Central memory CD8-positive, alpha-beta T cell (primary cell): ENCODE data around the gene YARS1.
A peak's percentile ranks its signal among the peaks of the same experiment; 100 is the strongest.
"Not testable (repeated sequence)": the region's sequence is repeated elsewhere in the genome, so short reads cannot be mapped to it uniquely, and the experiment has no call there.

Experiments
- ATAC-seq: fragments of 150-1000 bp; cut with Tn5 transposase; replicated peaks from 2 replicates; pipeline ENCODE4 v1.10.0; 2022; ENCODE audit warnings: mild to moderate bottlenecking, moderate FRiP score, moderate number of reproducible peaks; ENCODE audit not compliant: poor library complexity, severe bottlenecking; ENCODE audit errors: extremely low read depth
- DNase-seq, 2 donors: peaks; one replicate each; pipeline ENCODE4 v3.0.0; 2021; ENCODE audit warnings: low spot score in 2 of 2
- H3K27ac Mint-ChIP-seq: one replicate; pipeline ENCODE4 v1.8.0; 2022; ENCODE audit warnings: low read depth, mild to moderate bottlenecking, moderate library complexity, mixed read lengths
- H3K27me3 Mint-ChIP-seq: one replicate; pipeline ENCODE4 v1.8.0; 2022; ENCODE audit warnings: mixed read lengths
- H3K36me3 Mint-ChIP-seq: one replicate; pipeline ENCODE4 v1.8.0; 2022; ENCODE audit warnings: mild to moderate bottlenecking, moderate library complexity, mixed read lengths; ENCODE audit not compliant: insufficient read depth
- H3K4me1 Mint-ChIP-seq: one replicate; pipeline ENCODE4 v1.8.0; 2022; ENCODE audit warnings: mixed read lengths
- H3K4me3 Mint-ChIP-seq: one replicate; pipeline ENCODE4 v1.8.0; 2022; ENCODE audit warnings: mild to moderate bottlenecking, moderate library complexity, mixed read lengths
- H3K9me3 Mint-ChIP-seq: one replicate; pipeline ENCODE4 v1.8.0; 2022; ENCODE audit warnings: mixed read lengths

YARS1 gene

DNA sequence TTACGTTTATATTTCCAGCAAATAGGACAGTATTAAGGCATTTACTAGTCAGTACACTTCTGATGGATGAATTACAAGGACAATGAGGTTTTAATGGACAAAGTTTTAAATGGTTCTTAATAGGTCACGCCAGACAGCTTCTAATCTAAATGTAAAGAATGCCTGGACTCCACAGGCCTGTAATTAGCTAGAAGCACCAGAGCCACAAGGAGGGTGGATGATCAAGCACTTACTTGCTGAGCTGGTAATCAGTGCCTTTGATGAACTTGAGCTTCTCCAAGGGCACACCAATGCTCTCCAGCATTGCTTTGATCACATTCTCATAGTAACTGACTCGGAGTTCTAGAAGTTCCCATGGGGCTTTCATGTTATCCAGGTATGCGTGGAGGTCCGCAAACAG, 6.8 kb downstream of the YARS1 start:
- Mint-ChIP-seq H3K4me1 (peaks cover 40% of the 10 kb centered on the region), H3K27me3 (no peaks in the 10 kb centered on the region), H3K27ac (no peak overlapping the region), H3K9me3 (no peaks in the 10 kb centered on the region), H3K4me3 (no peak overlapping the region), H3K36me3 (peaks cover 35% of the 10 kb centered on the region)
- ATAC-seq, result no peak
- no peak for DNase-seq

DNA sequence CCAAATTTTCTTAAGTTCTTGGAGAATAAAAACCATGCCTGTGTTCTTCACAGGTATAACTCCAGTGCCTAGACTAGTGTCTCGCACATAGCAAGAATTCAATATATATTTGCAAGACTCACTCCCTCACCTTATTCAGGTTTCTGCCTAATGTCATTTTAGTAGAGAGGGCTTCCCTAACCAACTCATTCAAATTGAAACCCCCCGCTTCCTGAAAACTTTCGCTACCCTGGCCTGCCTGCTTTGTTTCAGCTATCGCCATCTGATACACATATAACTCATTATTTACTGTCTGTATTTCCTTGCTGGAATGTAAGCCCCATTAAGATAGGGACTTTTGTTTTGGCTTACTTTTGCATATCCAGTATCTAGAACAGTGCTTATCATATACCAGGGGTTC, 8.6 kb downstream of the YARS1 start:
- Mint-ChIP-seq H3K27ac (peak overlapping the region; percentile 39), H3K4me3 (no peak overlapping the region), H3K4me1 (peaks cover 30% of the 10 kb centered on the region), H3K27me3 (no peaks in the 10 kb centered on the region), H3K9me3 (no peaks in the 10 kb centered on the region), H3K36me3 (peaks cover 31% of the 10 kb centered on the region)
- no peak for ATAC-seq
- DNase-seq, result no peak

DNA sequence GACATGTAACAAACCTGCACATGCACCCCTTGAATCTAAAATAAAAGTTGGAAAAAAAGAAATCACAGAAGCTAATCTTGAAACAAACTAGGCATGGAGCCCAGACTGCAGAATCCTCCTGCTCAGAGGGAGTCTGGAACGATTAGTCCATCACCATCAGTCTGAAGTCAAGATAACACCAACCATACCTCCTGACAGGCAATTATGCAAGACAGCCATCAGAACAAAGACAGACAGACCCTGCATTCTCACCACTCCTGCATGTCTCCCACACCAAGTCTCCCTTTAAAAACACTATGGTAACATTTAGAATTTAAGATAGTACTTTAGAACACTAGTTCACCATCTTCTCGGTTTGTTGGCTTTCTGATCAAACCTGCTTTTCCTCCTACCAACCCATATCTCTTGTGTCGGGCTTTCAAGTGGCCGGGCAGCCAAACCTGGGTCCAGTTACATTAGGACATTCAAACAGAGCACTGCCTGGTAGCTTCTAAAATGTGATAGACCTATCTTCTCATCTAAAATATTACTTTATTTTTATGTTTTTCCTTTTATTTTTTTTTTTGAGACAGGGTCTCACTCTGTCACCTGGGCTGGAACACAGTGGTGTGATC, 10.1 kb downstream of the YARS1 start:
- H3K4me1 Mint-ChIP-seq, result peaks cover 21% of the 10 kb centered on the region
- DNase-seq (no peak), ATAC-seq (no peak)
- H3K27me3 Mint-ChIP-seq, result no peaks in the 10 kb centered on the region
- no peak overlapping the region for H3K4me3 Mint-ChIP-seq
- no peaks in the 10 kb centered on the region for H3K9me3 Mint-ChIP-seq
- H3K36me3 Mint-ChIP-seq, result peaks cover 34% of the 10 kb centered on the region
- H3K27ac Mint-ChIP-seq, result peak overlapping the region; percentile 46

DNA sequence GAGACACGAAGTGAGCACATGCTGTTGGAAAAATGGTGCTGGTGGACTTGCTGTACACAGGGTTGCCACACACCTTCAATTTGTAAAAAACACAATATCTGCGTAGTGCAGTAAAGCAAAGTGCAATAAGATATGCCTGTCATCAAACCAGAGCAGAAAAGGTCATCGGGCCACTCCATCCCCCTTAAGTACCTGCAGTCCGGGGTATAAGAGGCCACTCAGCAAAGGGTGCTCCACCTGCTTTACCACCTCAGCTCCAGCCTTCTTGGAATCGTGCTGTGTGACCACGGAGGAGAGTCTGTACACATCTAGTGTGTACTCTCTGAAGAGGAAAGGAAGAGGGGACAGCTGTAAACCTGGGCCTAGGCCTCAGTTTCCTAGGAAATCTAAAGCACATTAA, 10.9 kb downstream of the YARS1 start:
- no peak for DNase-seq
- Mint-ChIP-seq H3K36me3 (peaks cover 38% of the 10 kb centered on the region), H3K9me3 (no peaks in the 10 kb centered on the region), H3K4me3 (no peak overlapping the region), H3K27ac (no peak overlapping the region), H3K27me3 (no peaks in the 10 kb centered on the region), H3K4me1 (peaks cover 25% of the 10 kb centered on the region)
- no peak for ATAC-seq

DNA sequence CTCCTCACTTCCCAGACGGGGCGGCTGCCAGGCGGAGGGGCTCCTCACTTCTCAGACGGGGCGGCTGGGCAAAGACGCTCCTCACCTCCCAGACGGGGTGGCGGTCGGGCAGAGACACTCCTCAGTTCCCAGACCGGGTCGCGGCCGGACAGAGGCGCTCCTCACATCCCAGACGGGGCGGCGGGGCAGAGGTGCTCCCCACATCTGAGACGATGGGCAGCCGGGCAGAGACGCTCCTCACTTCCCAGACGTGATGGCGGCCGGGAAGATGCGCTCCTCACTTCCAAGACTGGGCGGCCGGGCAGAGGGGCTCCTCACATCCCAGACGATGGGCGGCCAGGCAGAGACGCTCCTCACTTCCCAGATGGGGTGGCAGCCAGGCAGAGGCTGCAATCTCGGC, 12.7 kb downstream of the YARS1 start:
- peaks cover 26% of the 10 kb centered on the region for H3K4me1 Mint-ChIP-seq
- DNase-seq, ATAC-seq, H3K27me3 Mint-ChIP-seq, H3K9me3 Mint-ChIP-seq, H3K4me3 Mint-ChIP-seq: not testable (repeated sequence)
- H3K36me3 Mint-ChIP-seq, result peaks cover 36% of the 10 kb centered on the region
- H3K27ac Mint-ChIP-seq, result peak overlapping the region; percentile 16

DNA sequence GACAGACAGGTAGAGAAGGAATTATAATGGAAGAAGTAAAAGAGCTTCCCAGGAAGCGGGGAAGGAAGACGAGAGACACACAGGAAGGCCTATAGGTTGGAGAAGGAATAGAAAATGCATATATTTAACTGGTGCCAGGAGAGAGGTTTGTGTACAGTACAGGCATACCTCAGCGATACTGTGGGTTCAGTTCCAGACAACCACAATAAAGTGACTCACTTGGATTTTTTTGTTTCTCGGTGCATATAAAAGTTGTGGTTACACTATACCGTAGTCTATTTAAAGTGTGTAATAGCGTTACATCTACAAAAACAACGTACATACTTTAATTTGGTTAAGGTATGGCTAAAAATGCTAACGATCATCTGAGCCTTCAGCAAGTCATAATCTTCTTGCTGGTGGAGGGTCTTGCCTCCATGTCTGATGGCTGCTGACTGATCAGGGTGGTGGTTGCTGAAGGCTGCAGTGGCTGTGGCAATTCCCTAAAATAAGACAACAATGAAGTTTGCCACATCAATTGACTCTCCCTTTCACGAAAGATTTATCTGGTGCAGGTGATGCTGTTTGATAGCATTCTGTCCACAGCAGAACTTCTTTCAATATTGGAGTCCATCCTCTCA, 16.0 kb downstream of the YARS1 start:
- Mint-ChIP-seq H3K27me3 (no peaks in the 10 kb centered on the region), H3K27ac (peak overlapping the region; percentile 84), H3K4me3 (peak overlapping the region; percentile 47), H3K36me3 (peaks cover 33% of the 10 kb centered on the region), H3K4me1 (peaks cover 42% of the 10 kb centered on the region), H3K9me3 (no peaks in the 10 kb centered on the region)
- ATAC-seq, result peak; percentile 72
- peak in 1 of 2 donors; percentile 61 for DNase-seq

DNA sequence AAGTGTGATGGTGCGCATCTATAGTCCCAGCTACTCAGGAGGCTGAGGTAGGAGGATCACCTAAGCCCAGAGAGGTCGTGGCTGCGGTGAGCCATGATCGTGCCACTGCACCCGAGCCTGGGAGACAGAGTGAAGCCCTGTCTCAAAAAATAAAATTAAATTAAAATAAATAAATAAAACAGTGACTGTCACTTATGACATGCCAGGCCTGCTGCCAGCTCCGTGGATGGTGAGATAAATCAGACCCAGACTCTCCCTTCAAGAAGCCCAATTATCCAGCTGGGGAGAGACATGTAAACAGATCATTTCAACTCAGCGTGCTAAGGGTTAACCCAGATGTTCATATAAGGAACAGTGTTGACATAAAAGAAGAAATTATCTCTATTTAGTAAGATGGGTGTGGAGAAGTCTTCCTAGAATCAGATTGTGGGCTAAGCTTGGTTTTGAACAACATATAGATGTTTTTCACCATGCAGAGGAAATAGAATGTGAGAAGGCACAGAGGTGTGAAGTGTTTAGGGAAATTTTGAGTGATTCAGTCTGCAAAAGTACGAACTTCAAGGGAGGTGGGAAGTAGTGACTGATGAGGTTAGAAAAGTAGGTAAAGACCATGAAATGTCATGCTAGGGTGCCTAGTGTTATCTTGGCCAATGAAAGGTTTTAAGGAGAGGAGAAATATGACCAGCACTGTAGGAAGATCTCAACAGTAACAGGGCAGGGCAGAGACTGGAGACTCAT, 18.3 kb downstream of the YARS1 start:
- DNase-seq, result peak in 1 of 2 donors; percentile 43
- H3K4me1 Mint-ChIP-seq, result peaks cover 44% of the 10 kb centered on the region
- peak; percentile 81 for ATAC-seq
- peak overlapping the region; percentile 89 for H3K27ac Mint-ChIP-seq
- no peaks in the 10 kb centered on the region for H3K9me3 Mint-ChIP-seq
- peaks cover 39% of the 10 kb centered on the region for H3K36me3 Mint-ChIP-seq
- H3K27me3 Mint-ChIP-seq, result no peaks in the 10 kb centered on the region
- peak overlapping the region; percentile 68 for H3K4me3 Mint-ChIP-seq

DNA sequence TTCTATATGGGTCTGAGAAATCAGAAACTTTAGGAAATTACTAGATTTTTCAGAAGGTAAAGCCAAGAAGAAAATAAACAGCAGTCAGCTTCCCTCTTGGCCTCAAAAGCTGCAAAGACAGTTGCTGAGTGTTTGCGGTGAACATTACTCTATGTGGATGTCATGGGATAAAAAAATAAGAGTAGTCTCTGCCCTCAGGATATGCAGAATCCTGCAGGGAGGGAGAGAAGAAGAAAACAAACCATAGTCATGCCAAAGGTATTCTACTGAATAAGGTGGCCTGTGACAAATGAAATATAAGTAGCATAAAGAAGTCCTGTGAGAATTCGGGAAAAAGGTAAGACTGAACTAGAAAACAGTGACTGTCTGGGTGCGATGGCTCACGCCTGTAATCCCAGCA, 19.0 kb downstream of the YARS1 start:
- peaks cover 37% of the 10 kb centered on the region for H3K36me3 Mint-ChIP-seq
- DNase-seq, result no peak
- H3K4me3 Mint-ChIP-seq, result peak overlapping the region; percentile 68
- H3K27ac Mint-ChIP-seq, result peak overlapping the region; percentile 89
- peaks cover 49% of the 10 kb centered on the region for H3K4me1 Mint-ChIP-seq
- H3K27me3 Mint-ChIP-seq, result no peaks in the 10 kb centered on the region
- ATAC-seq, result no peak
- H3K9me3 Mint-ChIP-seq, result no peaks in the 10 kb centered on the region

DNA sequence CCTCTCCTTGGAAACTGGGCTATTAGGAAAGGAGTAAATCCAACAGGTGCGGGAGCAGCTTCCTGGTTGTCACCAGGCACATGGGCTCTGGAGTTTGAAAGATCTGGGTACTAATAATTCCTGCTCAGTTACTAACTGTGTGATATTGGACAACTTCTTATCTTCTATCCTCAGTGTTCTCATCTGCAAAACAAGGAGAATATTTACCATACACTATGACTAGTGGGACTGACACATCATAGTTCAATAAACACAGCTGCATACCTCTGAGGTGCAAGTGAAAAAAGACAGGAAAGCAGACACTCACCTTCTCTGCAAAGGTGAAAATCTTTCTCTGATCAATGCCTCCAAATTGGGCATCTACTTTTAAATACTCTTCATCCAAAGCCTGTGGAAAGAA, 19.7 kb downstream of the YARS1 start:
- H3K27ac Mint-ChIP-seq, result peak overlapping the region; percentile 89
- H3K9me3 Mint-ChIP-seq, result no peaks in the 10 kb centered on the region
- no peak for ATAC-seq
- no peaks in the 10 kb centered on the region for H3K27me3 Mint-ChIP-seq
- peaks cover 38% of the 10 kb centered on the region for H3K36me3 Mint-ChIP-seq
- no peak for DNase-seq
- H3K4me1 Mint-ChIP-seq, result peaks cover 55% of the 10 kb centered on the region
- no peak overlapping the region for H3K4me3 Mint-ChIP-seq

DNA sequence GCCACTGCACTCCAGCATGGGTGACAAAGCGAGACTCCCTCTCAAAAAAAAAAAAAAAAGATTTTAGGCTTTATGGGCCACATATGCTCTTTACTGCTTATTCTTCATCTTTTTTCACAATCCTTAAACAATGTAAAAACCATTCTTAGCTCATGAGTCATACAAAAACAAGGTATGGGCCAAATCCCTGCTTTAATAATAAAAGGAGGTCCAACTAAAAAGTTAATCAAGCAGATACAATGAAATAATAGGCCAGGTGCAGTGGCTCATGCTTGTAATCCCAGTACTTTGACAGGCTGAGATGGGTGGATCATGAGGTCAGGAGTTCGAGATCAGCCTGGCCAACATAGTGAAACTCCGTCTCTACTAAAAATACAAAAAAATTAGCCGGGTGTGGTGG, 21.4 kb downstream of the YARS1 start:
- not testable (repeated sequence) for H3K27ac Mint-ChIP-seq

DNA sequence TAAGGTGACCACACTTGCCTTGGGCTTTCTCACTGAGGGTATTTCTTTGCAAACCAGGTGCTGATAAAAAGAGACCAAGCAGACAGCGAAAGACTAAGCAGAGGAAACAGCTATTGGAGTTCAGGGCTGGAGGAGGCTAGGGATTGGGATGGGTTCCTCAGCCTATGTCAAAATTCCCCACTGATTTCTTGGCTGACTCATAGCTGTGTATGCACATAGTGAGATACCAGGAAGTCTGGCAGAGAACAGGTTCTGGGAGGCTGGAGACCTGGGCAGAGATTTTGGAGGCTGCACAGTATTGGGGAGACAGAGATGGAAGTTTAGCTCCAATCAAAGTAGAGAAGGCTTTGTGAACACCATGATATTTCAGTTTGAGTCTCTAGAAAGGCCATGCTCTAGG, 25.3 kb downstream of the YARS1 start:
- DNase-seq, result no peak
- peak overlapping the region; percentile 90 for H3K27ac Mint-ChIP-seq
- H3K36me3 Mint-ChIP-seq, result peaks cover 31% of the 10 kb centered on the region
- no peaks in the 10 kb centered on the region for H3K27me3 Mint-ChIP-seq
- H3K9me3 Mint-ChIP-seq, result no peaks in the 10 kb centered on the region
- no peak overlapping the region for H3K4me3 Mint-ChIP-seq
- no peak for ATAC-seq
- peaks cover 19% of the 10 kb centered on the region for H3K4me1 Mint-ChIP-seq

More for the DNA sequence above, 21.4 kb downstream of the YARS1 start:
- peaks cover 44% of the 10 kb centered on the region for H3K4me1 Mint-ChIP-seq
- H3K9me3 Mint-ChIP-seq, ATAC-seq, H3K4me3 Mint-ChIP-seq, DNase-seq, H3K27me3 Mint-ChIP-seq: not testable (repeated sequence)
- H3K36me3 Mint-ChIP-seq, result peaks cover 44% of the 10 kb centered on the region

DNA sequence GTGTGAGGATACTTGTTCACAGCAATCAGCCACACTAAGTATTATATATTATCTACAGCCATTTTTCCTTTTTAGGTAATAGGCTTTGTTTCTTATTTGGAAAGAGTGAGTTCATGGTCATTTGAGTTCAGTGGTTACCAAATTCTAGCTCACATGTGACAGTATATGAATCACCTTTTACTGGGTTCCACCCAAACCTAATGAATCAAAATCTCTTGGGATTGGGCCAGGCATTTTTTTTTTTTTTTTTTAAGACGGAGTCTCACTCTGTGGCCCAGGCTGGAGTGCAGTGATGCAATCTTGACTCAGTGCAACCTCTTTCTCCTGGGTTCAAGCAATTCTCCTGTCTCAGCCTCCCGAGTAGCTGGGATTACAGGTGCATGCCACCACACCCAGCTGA, 27.8 kb downstream of the YARS1 start:
- H3K36me3 Mint-ChIP-seq, result peaks cover 41% of the 10 kb centered on the region
- not testable (repeated sequence) for DNase-seq, H3K9me3 Mint-ChIP-seq, H3K4me3 Mint-ChIP-seq, H3K27me3 Mint-ChIP-seq, ATAC-seq, H3K27ac Mint-ChIP-seq
- peaks cover 25% of the 10 kb centered on the region for H3K4me1 Mint-ChIP-seq

DNA sequence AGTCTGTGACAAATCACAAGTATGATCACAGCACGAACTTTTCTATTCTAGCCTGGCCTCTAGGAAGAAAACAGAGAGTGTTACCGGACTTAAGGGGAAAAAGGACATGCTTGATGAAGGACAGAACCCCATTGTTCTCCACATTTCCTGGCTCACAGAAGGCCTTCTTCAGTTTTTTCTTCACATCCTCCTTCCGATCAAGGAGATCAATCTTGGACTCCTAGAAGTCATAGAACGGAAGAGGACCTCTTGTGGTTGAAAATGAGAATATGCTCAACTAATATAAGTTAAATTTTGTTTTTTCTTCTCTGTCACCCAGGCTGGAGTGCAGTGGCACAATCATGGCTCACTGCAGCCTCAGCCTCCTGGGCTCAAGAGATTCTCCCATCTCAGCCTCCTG, 30.3 kb downstream of the YARS1 start:
- no peaks in the 10 kb centered on the region for H3K9me3 Mint-ChIP-seq
- ATAC-seq, result peak; percentile 46

More for the DNA sequence above, 30.3 kb downstream of the YARS1 start:
- H3K4me3 Mint-ChIP-seq, result no peak overlapping the region
- peak overlapping the region; percentile 62 for H3K27ac Mint-ChIP-seq
- peaks cover 51% of the 10 kb centered on the region for H3K36me3 Mint-ChIP-seq
- DNase-seq, result no peak
- peaks cover 10% of the 10 kb centered on the region for H3K4me1 Mint-ChIP-seq
- H3K27me3 Mint-ChIP-seq, result no peaks in the 10 kb centered on the region
